Measurements from ENCODE around the gene KRT7. TPM values are rescaled to one million over a fixed set of nuclear protein-coding genes. Genes with fewer than 3 reads are reported as not detected.

KRT7 gene
- total RNA-seq, 1 donor from 2014 or later = 153 TPM

DNA sequence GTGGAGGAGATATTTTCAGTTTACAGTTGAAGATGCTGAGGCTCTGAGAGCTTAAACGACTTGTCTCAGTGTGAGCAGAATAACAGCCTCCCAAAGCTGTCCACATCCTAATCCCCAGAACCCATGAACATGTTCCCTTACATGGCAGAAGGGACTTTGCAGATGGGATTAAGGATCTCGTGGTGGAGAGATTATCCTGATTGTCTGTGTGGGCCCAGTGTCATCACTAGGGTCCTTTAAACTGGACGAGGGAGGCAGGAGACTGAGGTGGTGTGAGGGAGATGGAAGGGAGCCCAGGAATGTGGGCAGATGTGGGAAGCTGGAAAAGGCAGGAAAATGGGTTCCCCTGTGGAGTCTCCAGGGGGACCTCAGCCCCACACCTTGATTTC lies 31.6 kb upstream of the KRT7 start:
- peaks cover 0 to 7% of the 10 kb centered on the region in 2 donors for H3K4me1 ChIP-seq
- TF ChIP-seq, protein P1, sequence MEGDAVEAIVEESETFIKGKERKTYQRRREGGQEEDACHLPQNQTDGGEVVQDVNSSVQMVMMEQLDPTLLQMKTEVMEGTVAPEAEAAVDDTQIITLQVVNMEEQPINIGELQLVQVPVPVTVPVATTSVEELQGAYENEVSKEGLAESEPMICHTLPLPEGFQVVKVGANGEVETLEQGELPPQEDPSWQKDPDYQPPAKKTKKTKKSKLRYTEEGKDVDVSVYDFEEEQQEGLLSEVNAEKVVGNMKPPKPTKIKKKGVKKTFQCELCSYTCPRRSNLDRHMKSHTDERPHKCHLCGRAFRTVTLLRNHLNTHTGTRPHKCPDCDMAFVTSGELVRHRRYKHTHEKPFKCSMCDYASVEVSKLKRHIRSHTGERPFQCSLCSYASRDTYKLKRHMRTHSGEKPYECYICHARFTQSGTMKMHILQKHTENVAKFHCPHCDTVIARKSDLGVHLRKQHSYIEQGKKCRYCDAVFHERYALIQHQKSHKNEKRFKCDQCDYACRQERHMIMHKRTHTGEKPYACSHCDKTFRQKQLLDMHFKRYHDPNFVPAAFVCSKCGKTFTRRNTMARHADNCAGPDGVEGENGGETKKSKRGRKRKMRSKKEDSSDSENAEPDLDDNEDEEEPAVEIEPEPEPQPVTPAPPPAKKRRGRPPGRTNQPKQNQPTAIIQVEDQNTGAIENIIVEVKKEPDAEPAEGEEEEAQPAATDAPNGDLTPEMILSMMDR (IDR thresholded peaks at IDR 0.05) = no peak
- no peaks in the 10 kb centered on the region for H3K36me3 ChIP-seq
- H3K4me3 ChIP-seq = no peak overlapping the region
- no peak overlapping the region for H3K27ac ChIP-seq
- intact Hi-C loops (cut with DNase I) = no loop called here
- H3K27me3 ChIP-seq = no peaks in the 10 kb centered on the region
- no peak for DNase-seq (ENCODE audit: low spot score in 2 of 2)
- no peaks in the 10 kb centered on the region for H3K9me3 ChIP-seq

- Histone ChIP-seq H3K27ac (peak overlapping the region in 1 of 2 donors; percentile 24), H3K27me3 (no peaks in the 10 kb centered on the region), H3K4me1 (peaks cover 0 to 10% of the 10 kb centered on the region in 2 donors), H3K4me3 (peak overlapping the region in 1 of 2 donors; percentile 34), H3K9me3 (no peaks in the 10 kb centered on the region), H3K36me3 (no peaks in the 10 kb centered on the region)
- intact Hi-C loops (cut with DNase I) = no loop called here
- TF ChIP-seq, protein P1 (IDR thresholded peaks at IDR 0.05) = no peak
- DNase-seq (ENCODE audit: low spot score in 2 of 2) = no peak
Measured at GRCh38 chr12:52202361-52203078, 30.5 kb upstream of the KRT7 start.

GRCh38 chr12:52203079-52203921 lies 29.7 kb upstream of the KRT7 start:
- intact Hi-C loops (cut with DNase I) = no loop called here
- peak; percentile 51 to 78 for DNase-seq (ENCODE audit: low spot score in 2 of 2)
- H3K27ac ChIP-seq = peak overlapping the region in 1 of 2 donors; percentile 19

DNA sequence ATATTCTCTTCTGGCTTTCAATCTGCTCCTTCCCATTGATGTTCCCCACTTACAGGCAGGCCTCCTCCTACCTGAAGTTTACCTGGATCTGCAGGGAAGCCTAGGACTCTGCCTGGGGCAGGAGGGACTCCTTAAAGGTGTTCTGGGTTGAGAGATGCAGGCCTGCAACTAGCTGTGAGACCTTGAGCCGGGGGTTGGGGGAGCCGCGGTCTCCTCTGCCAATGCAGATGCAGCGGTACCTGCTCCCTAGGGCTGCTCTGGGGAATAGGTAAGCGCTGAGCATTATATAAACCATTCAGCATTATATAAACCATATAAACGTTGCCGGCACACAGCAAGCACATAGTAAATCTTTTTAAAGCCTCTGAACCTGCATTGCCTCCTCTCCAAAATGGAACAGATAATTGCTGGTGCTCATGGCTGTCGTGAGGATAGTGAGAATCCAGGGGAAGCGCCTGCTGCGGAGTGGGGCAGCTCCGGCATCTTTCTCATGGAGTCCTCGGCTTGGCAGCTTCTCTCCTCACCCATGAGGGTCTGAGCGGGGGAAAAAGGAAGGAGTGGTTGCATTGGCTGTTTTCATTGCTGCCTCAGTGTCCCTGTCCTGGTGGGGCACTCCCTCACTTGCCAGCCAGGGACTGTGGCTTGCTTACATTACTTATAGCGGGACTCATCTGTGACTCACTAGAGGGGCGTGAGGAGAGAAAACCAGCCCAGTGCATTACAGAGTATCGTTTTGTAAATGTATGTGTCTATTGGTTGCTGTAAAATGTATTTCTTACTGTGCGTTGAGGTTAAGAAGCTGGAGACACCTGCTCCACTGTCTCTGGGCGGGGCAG lies 28.7 kb upstream of the KRT7 start:
- no peak for DNase-seq (ENCODE audit: low spot score in 2 of 2)
- H3K4me3 ChIP-seq = no peak overlapping the region
- peaks cover 0 to 15% of the 10 kb centered on the region in 2 donors for H3K4me1 ChIP-seq
- H3K27ac ChIP-seq = peak overlapping the region in 1 of 2 donors; percentile 19
- H3K27me3 ChIP-seq = no peaks in the 10 kb centered on the region
- TF ChIP-seq, protein P1 (IDR thresholded peaks at IDR 0.05) = no peak
- H3K9me3 ChIP-seq = no peaks in the 10 kb centered on the region
- H3K36me3 ChIP-seq = no peaks in the 10 kb centered on the region
- intact Hi-C loops (cut with DNase I) = no loop called here

More at GRCh38 chr12:52203079-52203921, 29.7 kb upstream of the KRT7 start:
- H3K4me1 ChIP-seq = peaks cover 0 to 15% of the 10 kb centered on the region in 2 donors
- TF ChIP-seq, protein P1 (IDR thresholded peaks at IDR 0.05) = no peak
- no peaks in the 10 kb centered on the region for H3K9me3 ChIP-seq
- H3K4me3 ChIP-seq = no peak overlapping the region
- H3K27me3 ChIP-seq = no peaks in the 10 kb centered on the region
- no peaks in the 10 kb centered on the region for H3K36me3 ChIP-seq

GRCh38 chr12:52204931-52205505 lies 28.0 kb upstream of the KRT7 start:
- TF ChIP-seq, protein P1 (IDR thresholded peaks at IDR 0.05) = no peak
- Histone ChIP-seq H3K36me3 (no peaks in the 10 kb centered on the region), H3K9me3 (no peaks in the 10 kb centered on the region), H3K4me3 (no peak overlapping the region), H3K4me1 (peaks cover 0 to 15% of the 10 kb centered on the region in 2 donors), H3K27ac (no peak overlapping the region), H3K27me3 (no peaks in the 10 kb centered on the region)
- no peak for DNase-seq (ENCODE audit: low spot score in 2 of 2)
- intact Hi-C loops (cut with DNase I) = no loop called here

Data from ascending aorta (tissue), 2 donors.